GM19328 (cell line): Measurements from ENCODE around the gene TOX3.

Experiments used
- ATAC-seq: cut with Tn5 transposase; IDR thresholded peaks from one replicate; pipeline ENCODE4 v1.9.1; 2021; ENCODE audit warnings: mild to moderate bottlenecking, moderate library complexity; ENCODE audit not compliant: unreplicated experiment

TOX3 gene

DNA sequence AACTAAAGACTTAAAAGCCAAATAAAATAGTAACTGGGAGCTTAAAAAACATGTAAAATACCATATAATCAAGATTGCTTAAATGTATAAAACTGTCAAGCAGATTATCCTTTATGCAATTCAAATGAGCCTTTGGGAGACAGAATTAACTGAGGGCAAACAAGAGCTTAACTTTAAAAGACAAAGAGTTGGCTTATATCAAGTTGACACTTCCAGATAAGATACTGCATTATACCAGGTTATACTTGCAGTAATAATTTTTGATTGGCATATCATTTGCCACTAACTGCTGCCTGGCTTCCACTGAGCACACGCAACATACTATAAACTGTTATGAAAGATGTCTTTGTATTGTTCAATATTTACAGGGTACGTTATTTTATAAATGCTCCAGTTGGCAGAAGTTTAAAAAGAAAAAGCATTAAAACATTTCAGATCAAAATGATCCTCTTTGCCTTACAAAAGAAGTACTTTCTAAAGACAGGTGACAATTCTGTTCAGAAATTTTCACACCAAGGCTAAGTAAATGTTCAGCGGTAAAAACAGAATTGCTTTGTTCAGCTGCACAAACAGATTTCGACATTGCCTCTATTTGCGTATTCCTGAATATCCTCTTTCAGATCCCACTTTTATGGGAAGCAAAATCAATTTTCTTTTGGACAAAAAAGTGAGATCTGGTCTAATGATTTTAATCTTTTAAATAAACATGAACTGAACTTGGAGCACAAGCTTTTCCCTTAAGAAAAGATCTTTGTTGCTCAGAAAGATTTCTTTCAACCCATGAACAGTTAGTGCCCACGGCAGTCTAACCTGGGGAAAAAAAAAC, 50.7 kb downstream of the TOX3 start:
- no peak for ATAC-seq

DNA sequence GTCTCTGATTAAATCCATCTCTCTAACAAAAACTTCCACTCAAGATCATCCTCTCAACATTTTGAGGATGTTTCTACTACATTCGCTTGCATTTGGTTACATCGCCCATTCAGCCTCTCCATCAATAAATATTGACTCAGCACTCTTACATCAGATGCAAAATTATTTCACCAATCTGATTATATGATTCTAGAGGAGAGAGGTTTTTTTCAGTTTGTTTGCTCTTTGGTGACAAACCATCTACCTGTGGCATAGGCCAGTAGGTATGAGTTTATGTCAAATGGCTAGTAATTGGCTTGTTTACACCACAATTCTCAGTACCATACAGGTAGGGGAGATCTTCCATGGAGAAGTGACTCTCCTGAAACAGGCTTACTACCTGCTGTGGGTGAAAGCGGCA, 52.3 kb downstream of the TOX3 start:
- no peak for ATAC-seq

DNA sequence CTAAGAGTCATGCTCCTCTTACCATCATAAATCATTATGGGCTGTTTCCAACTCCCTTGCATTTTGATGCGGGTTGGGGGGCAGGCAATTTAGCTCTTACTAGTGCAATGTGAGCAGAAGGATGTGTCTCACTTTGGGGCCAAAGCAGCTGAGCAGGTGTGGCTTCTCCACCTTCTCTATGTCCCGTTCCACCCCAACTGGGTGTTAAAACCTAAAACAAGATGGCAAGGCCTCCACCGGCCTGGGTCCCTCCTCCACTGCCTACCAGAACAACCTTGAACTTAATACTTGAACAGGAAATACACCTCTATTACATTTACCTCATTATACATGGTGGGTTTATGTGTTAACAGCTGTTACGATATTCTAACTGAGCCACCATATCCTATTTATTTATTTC, 52.8 kb downstream of the TOX3 start:
- no peak for ATAC-seq

DNA sequence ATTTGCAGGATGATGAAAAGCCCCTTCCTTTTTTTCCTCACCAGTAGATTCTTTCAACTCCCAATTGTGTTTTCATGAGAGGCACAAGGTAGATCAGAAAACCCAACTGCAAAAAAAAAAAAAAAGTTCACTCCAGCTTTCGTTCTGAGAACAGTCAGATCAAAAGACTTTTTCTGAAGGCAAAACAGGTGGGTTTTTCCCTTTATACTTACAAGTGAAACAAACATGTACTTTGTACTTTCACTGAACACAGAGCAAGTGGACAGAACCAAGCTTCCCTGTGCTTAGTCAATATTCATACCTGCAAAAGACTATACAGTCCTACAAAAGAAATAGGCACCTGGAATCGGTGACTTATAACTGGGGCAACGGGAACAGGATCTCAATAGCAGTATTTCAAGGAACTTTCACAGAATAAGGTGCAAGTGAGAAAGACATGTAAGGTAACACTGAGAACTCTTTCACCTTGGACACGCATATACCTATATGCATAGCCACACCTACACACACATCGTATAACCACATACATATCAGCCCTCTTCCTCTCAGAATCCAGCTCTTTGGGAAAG, 54.1 kb downstream of the TOX3 start:
- ATAC-seq, result no peak

DNA sequence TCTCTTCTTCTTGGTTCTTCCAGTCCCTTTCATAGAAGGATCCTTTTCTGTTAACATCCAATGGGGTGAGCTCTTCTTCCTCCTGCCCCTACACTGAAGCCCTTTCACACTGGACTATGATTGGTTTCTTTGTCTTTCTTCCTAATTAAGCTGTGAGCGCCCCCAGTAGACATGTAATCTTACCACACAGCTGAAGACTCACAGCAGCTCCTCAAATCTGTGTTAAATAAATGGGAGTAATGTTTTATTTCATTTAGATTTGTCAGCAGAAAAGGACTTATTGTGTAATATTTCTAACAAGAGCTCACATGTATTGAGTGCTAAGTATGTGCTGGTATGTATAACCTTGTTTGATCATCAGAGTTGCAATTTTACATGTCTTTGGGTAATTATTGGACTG, 55.7 kb downstream of the TOX3 start:
- no peak for ATAC-seq

DNA sequence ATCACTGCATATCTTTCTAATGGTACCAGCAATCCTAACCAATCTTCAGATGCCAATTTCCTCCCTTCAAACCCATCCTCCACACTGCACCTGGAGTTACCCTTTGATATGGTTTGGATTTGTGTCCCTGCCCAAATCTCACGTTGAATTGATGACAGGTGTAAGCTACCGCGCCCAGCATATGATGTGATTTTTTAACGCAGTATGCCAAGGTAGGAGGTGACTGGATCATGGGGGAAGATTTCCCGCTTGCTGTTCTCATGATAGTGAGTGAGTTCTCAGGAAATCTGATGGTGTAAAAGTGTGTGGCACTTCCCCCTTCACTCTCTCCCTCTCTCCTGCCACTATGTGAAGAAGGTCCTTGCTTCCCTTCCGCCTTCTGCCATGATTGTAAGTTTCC, 57.0 kb downstream of the TOX3 start:
- ATAC-seq, result no peak

DNA sequence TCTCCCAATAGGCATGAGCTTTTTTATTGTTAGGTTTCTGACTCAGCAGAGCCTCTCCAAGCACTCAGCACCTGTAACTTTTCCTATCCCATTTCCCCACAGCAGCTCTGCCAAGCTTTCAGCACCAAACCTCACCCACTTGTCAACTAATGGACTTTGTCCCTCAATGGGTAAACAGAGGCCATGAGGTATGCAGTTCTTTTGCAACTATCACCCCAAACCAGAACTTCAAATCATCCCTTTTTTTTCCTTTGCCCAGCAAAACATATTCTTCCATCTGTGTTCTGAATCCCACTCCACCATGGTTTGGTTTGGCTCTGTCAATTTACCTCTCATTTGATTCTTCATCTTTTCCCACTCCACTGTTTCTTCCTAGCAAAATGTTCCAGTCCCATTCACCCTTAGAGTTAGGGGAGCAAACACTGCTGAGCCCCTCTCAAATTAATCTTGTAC, 58.1 kb downstream of the TOX3 start:
- no peak for ATAC-seq

DNA sequence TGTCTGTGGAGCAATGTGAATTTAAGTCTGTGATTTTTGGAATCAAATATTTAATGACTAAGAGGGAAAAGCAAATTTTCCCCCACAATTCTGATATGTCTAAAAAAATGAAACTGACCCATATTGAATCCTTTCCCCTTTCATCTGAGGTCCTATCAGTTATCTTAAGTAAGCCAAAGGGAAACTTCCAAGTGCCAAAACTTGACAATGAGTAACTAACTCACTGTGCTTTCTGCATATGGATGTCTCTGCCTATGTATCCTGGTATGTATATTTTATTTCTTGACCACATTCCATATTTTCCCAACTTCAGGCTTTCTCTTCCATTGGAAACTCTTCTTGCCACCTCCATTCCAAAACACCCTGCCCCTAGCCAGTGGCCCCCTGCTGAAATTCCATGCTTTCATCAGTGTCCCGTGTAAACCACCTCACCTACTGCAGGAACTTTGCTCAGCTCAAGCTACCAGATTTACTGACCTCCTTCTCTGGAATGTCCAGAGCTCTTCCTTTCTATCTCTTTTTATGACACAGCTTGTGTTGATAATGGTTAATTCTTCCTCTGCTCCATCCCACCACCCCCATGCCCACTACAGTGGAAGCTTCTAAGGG, 59.0 kb downstream of the TOX3 start:
- no peak for ATAC-seq

DNA sequence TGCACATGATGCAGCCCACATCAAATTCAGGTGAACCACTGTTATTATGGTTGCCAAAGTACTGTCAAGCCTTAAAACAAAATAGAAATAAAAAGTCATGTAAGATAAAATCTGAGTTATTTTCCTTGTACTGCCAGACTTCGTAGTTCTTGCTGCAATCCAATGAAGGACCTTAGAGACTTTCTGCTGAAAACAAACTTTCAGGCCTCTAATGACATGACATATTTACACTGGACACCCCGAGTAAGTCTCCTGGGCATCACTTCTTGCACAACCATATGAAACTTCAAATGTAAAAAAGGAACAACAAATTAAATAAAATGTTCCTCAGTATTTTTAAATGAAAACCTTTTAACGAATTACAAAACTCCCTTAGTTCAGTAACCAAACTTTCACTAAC, 66.7 kb downstream of the TOX3 start:
- no peak for ATAC-seq

DNA sequence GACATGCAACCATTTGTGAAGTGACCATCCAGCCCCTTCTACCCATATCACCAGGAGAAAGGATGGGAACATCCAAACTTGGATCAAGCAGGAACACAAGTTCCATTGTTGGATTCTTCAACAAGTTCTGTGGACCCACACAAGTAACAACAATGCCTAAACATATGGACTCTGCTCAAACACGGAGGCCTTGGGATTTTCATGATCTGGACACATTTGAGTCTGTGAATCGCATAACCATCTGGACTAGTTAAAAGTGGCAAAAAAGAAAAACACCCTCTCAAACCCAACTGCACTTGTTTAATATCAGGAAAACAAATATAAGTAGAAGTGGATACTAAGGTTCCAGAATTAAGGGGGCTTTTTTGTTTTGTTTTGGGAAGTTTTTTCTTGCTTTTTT, 70.8 kb downstream of the TOX3 start:
- no peak for ATAC-seq

DNA sequence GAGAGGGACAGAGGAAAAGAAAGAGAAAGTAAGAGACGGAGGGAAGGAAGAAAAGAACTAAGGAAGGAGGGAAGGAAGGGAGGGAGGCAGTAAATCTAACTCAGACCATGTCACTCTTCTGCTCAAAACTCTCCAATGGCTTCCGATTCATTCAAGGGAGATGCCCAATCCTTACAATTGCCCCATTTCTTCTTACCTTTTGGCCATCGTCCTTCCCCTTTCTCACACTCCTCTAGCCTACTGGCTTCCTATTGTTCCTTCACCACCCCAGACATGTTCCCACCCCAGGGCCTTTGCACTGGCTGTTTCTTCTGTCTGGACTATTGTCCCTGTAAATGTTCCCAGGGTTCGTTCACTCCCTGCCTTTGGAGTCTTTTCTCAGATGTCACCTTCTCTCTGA, 72.3 kb downstream of the TOX3 start:
- no peak for ATAC-seq

DNA sequence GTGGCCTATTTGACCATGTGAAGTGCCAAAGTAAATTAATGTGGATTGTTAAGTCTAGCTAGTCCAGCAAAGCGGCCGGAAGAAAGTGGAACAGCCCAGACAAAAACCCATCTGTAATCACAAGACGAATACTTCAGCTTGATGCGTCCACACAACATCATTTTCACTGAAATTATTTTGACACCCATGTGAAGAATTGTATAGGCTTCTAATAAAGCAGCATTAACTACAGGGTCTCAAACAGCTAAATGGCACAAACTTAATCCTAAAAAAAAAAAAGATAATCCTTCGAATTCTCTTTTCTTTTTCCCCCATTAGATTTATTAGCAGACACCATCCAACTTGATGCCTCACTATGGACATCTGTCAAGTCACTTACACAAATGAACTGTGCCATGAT, 73.8 kb downstream of the TOX3 start:
- ATAC-seq, result no peak

DNA sequence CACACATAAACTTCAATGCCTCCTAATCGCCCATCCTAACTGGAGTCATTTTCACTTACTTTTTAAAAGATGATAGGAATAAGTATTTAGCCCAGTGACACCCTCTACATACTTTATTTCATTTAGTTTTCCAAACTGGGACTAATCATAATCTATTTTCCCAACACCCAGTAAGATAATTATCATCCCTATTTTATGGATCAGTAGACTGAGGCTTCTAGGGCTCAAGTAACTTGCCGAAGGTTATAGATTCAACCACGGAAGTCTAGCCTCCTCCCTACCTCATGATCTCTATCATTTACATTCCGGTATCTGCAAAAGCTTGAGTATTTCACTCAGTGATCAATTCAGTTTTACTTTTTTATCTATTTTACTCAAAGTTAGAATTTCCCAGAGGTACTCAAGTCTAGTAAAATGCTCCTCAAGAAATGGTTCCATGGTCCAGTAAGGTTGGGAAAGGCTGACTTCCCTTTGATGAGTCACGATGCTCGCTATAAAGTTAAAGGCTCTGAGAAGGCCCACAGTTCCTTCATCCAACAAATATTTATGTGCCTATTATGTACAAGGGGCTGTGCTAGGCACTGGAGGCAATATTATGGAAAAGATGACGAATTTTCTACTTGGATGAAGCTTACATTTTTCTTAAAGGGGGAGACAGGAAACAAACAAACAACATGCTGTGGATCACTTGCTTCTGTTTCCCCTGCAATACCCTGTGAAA, 75.1 kb downstream of the TOX3 start:
- no peak for ATAC-seq

DNA sequence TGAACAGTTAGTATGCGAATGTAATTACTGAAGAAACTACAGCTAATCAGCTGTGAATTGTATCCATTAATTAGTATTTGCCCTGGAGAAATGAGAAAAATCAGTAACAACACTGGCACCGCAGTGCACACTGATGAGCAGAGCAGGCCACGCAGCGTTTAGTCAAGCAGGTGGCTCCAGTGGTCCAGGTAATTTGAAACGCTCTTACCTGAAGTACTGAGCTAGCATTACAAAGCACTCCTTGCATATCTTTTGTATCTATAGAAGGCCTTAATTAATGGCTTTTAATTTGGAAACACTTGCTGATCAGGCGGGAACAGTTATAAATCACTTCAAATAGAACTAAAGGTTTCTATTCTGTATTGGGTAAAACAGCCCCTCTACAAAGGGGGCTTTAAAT, 76.4 kb downstream of the TOX3 start:
- ATAC-seq, result no peak

DNA sequence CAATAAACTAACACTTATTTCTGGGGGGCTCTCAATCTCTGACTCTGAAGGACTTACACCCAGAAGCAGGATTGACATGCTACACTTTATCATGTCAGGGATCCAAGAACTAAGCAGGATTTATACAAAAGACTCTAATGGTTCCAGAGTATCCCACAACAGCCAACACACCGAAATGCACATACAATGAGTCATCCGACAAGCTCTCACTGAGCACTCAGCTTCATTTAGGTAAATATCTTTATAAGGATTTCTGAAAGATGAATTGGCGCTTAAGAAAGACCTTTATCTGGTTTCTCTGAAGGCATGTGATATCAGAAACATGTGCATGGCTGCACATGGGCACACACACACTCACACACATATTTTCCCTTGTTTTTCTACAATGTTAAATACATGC, 77.2 kb downstream of the TOX3 start:
- ATAC-seq, result no peak

DNA sequence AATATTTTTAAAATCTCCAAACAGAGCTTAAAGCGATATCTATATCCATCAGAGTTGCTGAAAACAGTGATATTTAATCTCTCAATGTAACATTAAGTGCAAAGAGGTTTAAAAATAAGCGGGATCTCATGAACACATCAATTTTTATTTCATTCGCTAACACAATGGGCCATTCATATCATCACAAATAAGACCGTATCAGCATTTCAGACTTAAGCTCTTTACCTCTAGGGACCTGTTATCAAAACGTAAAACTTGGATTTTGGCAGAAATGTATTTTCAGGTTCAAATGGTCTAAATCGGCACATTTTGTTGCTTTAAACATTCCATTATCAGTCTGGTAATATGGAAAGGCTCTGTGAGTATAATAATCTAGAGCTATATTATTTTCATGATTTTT, 77.9 kb downstream of the TOX3 start:
- no peak for ATAC-seq

DNA sequence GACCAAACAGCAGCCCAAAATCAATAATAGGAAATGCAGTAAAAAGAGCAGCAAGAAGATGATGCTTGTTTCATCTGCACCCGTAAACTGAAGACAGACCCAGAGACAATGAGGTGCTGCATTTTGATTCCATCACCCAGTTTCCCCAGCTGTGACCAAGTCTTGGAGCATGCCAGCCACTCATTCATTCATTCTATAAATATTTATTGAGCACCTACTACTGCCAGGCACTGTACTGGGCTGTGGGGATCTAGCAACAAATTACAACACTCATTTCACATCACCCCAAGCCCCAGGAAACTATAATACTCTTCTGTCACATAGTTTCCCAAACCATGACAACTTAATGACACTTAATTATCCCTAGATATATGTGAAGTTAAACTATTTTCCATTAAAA, 79.2 kb downstream of the TOX3 start:
- no peak for ATAC-seq

DNA sequence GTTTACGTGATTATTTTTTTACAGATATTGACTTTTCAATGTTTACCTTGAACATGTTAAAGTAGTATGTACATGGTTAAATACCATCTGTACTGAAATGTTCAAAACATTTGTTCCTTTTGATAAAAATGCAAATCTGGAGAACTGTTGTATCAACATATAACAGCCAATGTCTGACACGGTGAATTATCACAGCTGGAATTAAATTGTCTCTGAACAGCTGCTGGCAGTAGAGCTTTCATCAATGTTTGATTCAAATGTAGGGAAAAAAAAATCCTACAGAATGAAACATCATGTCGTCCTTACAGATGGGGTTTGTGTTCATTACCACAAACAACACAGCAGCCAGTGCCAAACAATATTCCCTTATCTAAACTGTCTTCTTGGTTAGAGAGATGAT, 79.9 kb downstream of the TOX3 start:
- ATAC-seq, result no peak

DNA sequence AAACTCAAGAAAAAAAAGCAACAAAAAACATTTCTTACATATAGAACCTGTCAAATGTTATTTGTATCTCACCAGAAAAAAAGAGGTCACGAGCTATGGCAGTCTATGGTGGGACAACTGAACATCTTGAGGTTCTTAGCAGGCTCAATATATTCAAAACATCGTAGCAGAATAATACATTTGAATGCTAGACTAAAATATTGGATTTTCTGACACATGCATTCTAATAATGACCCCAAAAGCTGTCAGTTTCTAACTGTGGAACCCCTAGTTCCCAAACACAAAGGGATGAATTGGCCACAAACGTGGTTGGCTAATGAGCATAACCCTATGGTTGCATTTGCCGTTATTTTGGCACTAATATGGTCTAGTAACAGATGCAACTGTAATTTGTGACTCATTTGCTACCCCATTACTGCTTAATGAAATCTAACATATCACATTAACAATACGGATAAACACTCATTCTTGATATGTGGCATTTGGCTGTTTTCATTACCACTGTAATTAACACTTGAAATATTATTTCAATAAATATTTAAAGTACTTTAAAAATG, 81.2 kb downstream of the TOX3 start:
- ATAC-seq, result no peak

DNA sequence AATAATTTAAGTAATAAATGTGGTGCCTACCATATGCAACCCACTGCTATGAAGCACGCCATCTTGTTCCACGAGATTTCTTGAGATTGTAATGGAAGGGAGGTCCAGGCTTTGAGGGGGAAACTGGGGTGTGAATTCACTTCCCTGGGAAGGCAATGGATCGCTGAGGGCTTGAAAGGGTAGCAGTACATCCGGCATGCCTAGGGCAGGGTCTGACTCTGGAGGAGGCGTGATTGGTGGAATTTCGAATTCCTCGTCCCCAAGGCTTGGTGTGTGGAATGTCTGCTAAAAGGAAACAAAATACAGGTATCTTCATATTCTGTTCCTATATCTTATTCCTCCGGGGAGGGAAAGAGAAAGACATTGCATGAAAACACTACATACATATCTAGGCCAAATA, 83.0 kb downstream of the TOX3 start:
- no peak for ATAC-seq

DNA sequence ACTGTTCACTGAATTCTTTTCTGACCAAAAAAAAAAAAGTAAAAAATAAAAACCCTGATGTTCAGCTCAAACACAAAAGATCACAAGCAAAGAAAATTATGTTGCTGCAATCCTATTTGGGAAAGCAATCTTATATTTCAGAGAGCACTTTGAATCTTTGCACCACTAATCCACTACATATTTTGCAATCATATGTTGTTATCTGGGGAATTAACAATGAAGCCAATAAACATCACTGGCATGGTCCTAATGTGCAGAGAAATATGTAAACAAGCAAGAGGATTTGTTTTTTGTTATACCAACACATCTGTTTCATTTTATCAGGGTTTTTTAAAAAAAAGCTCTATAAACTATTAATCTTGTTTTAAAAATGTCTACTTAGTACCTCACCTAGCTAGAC, 84.1 kb downstream of the TOX3 start:
- no peak for ATAC-seq
